Vagina (tissue), 2 donors: ENCODE measurements around the gene ENOX2.

ENCODE experiments used
- POLR2AphosphoS5 ChIP-seq, 2 donors: sonication (generic); formaldehyde crosslinking; IDR thresholded peaks; one replicate each; pipeline ENCODE4 v1.9.0; 2017; ENCODE audit warnings: antibody characterized with exemption in 2 of 2, mild to moderate bottlenecking in 2 of 2, low read depth in 1 of 2; ENCODE audit not compliant: insufficient read depth in 1 of 2
- TF ChIP-seq, protein P1 (sequence below), 3 experiments: fragments of 450-650 bp in 2 of 3; fragments of 200-600 bp in 1 of 3; sonication (generic) in 1 of 3; IDR thresholded peaks; one replicate each; pipeline ENCODE4 v1.5.1; 2017 to 2019; ENCODE audit warnings: antibody characterized with exemption in 3 of 3, mild to moderate bottlenecking in 2 of 3, moderate library complexity in 2 of 3

DNA sequence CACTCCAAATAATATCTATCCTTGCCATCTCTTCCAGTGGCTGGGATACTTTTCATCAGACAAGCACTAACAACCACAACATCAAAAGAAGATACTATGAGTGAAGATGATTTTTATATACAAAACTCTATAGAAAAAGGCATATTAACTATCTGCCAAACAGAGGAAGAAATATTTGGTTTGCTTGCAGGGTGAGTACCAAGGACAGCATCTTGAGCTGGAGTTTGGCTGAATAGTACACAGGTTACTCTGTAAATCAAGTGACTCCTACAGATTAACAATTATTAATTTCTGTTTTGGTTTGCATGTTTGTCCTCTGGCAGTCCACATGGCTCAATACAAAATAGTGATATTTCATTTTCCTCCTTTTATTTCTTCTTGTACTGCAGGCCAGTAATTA lies 253.3 kb downstream of the ENOX2 start:
- TF ChIP-seq, protein P1, sequence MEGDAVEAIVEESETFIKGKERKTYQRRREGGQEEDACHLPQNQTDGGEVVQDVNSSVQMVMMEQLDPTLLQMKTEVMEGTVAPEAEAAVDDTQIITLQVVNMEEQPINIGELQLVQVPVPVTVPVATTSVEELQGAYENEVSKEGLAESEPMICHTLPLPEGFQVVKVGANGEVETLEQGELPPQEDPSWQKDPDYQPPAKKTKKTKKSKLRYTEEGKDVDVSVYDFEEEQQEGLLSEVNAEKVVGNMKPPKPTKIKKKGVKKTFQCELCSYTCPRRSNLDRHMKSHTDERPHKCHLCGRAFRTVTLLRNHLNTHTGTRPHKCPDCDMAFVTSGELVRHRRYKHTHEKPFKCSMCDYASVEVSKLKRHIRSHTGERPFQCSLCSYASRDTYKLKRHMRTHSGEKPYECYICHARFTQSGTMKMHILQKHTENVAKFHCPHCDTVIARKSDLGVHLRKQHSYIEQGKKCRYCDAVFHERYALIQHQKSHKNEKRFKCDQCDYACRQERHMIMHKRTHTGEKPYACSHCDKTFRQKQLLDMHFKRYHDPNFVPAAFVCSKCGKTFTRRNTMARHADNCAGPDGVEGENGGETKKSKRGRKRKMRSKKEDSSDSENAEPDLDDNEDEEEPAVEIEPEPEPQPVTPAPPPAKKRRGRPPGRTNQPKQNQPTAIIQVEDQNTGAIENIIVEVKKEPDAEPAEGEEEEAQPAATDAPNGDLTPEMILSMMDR (IDR thresholded peaks at IDR 0.05): no peak
- no peak for TF ChIP-seq POLR2AphosphoS5 (IDR thresholded peaks at IDR 0.05; ENCODE audit: insufficient read depth in 1 of 2, low read depth in 1 of 2)
